Measurements from ENCODE around the gene TSC22D2.

GRCh38 chr3:150509780-150510179, 101.7 kb downstream of the TSC22D2 start:
- no peak for TF ChIP-seq CTCF (IDR thresholded peaks at IDR 0.05)
- TF ChIP-seq POLR2AphosphoS5 (IDR thresholded peaks at IDR 0.05; ENCODE audit: low read depth, low read length) = no peak
- no peak for TF ChIP-seq SIN3A (IDR thresholded peaks at IDR 0.05; ENCODE audit: borderline replicate concordance, insufficient read depth, low read depth, low read length)
- TF ChIP-seq REST (IDR thresholded peaks at IDR 0.05; ENCODE audit: insufficient read depth in 1 of 2, low read depth in 2 of 2, low read length in 1 of 2) = no peak
- no peak for TF ChIP-seq TCF7L2 (IDR thresholded peaks at IDR 0.05; ENCODE audit: low read depth, low read length)
